Tibial nerve (tissue), 4 donors: ENCODE measurements around the gene NF2. TPM values are rescaled to one million over a fixed set of nuclear protein-coding genes. Genes with fewer than 3 reads are reported as not detected.

Experiments
- DNase-seq, 2 donors: peaks; one replicate each; pipeline ENCODE4 v3.0.0-alpha.2; 2019; ENCODE audit warnings: low spot score in 2 of 2
- H3K27ac ChIP-seq, 4 donors: fragments of 200-600 bp; sonication (generic) in 3 of 4; one replicate each; pipeline ENCODE4 v1.5.1; 2017 to 2019; ENCODE audit warnings: mild to moderate bottlenecking in 1 of 4
- H3K27me3 ChIP-seq, 2 donors: fragments of 200-600 bp; sonication (generic) in 1 of 2; one replicate each; pipeline versions ENCODE4 v1.5.1 to v1.6.0; 2017 to 2019
- H3K36me3 ChIP-seq, 3 donors: fragments of 200-600 bp; sonication (generic); one replicate each; pipeline ENCODE4 v1.5.1; 2018 to 2019
- H3K4me1 ChIP-seq, 4 donors: fragments of 200-600 bp; sonication (generic) in 3 of 4; one replicate each; pipeline ENCODE4 v1.5.1; 2017 to 2019
- H3K4me3 ChIP-seq, 4 donors: fragments of 200-600 bp; sonication (generic) in 3 of 4; one replicate each; pipeline ENCODE4 v1.5.1; 2017 to 2019; ENCODE audit warnings: mild to moderate bottlenecking in 1 of 4, moderate library complexity in 1 of 4
- H3K9me3 ChIP-seq, 4 donors: fragments of 200-600 bp; sonication (generic) in 3 of 4; one replicate each; pipeline ENCODE4 v1.5.1; 2017 to 2019
- CTCF ChIP-seq, 5 experiments: fragments of 200-600 bp in 3 of 5; fragments of 450-650 bp in 2 of 5; sonication (generic) in 3 of 5; IDR thresholded peaks; one replicate each; pipeline ENCODE4 v1.5.1; 2016 to 2019; ENCODE audit warnings: antibody characterized with exemption in 5 of 5, mild to moderate bottlenecking in 3 of 5, moderate library complexity in 2 of 5
- EP300 ChIP-seq, 2 donors: sonication (generic); formaldehyde crosslinking; IDR thresholded peaks; one replicate each; pipeline ENCODE4 v1.6.1; 2017; ENCODE audit warnings: antibody characterized with exemption in 2 of 2, mild to moderate bottlenecking in 1 of 2
- POLR2A ChIP-seq, 2 donors: fragments of 450-650 bp; IDR thresholded peaks; one replicate each; pipeline ENCODE4 v1.6.1; 2017; ENCODE audit warnings: antibody characterized with exemption in 2 of 2, mild to moderate bottlenecking in 2 of 2, moderate library complexity in 2 of 2
- WGBS, 2 donors: methylation state at CpG; one replicate each; pipeline ENCODE4 v1.1.5; 2018; 5-methylcytosine and 5-hydroxymethylcytosine counted together
- total RNA-seq, 4 donors: library from RNA; depleted of rRNA; stranded (reverse); fragments of >200 nt; gene quantifications; one replicate each; pipeline ENCODE4 v1.1.0, GENCODE V29; 2016

Gene NF2
- total RNA-seq, 4 donors from 2014 or later = 24.9 to 39.0 (median 28.8) TPM

DNA sequence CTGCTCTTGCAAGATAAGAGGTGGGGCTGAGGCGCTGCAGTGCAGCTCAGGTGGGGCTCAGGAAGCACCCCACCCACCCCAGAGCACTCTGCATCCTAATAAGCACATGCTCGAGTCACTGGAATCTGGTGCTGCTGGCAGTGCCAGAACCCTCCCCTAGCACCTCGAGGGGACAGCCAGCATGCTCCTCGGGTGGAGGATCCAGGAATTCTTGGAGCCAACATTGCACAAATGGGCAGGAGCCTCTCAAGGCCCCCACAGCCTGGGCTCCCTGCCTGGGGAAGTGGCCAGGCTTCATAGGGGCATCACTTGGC lies 88.9 kb downstream of the NF2 start:
- TF ChIP-seq POLR2A (IDR thresholded peaks at IDR 0.05) (no peak), EP300 (IDR thresholded peaks at IDR 0.05) (no peak), CTCF (IDR thresholded peaks at IDR 0.05) (no peak)
- no peaks in the 10 kb centered on the region for H3K27me3 ChIP-seq
- no peaks in the 10 kb centered on the region for H3K9me3 ChIP-seq
- DNase-seq = no peak
- peaks cover 0 to 29% (median 3%) of the 10 kb centered on the region in 4 donors for H3K4me1 ChIP-seq
- H3K4me3 ChIP-seq = no peak overlapping the region
- no peak overlapping the region for H3K27ac ChIP-seq
- H3K36me3 ChIP-seq = peaks cover 0 to 76% (median 0%) of the 10 kb centered on the region in 3 donors
- 83 to 100% methylated on average over 1 to 2 of the region's 4 CpGs for WGBS, 2 donors

DNA sequence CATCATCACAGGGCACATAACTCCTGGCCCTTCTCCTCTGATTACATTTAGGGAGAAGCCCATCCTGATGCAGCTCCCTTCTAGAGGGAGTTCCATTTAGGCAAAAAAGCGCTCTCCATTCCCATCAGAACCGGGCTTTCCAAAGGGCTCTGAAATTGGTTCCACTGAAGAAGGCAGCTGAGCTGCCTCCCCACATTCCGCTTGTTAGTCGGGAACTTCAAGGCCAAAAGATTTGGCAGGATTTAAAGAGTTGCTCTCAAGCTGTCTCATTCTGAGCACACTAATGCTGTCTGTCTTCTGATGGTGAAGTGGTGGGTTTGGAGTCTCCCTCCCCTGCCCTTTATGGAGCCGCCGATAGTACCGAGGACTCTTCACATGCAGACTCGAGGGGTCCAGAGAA lies 89.7 kb downstream of the NF2 start:
- Histone ChIP-seq H3K9me3 (no peaks in the 10 kb centered on the region), H3K4me3 (no peak overlapping the region), H3K27ac (no peak overlapping the region), H3K36me3 (peaks cover 0 to 75% (median 0%) of the 10 kb centered on the region in 3 donors), H3K4me1 (peaks cover 0 to 29% (median 3%) of the 10 kb centered on the region in 4 donors), H3K27me3 (no peaks in the 10 kb centered on the region)
- DNase-seq = no peak
- TF ChIP-seq EP300 (IDR thresholded peaks at IDR 0.05) = no peak
- no peak for TF ChIP-seq CTCF (IDR thresholded peaks at IDR 0.05)
- TF ChIP-seq POLR2A (IDR thresholded peaks at IDR 0.05) = no peak
- WGBS, 2 donors = 69 to 72% methylated on average over 8 of the region's 8 CpGs

DNA sequence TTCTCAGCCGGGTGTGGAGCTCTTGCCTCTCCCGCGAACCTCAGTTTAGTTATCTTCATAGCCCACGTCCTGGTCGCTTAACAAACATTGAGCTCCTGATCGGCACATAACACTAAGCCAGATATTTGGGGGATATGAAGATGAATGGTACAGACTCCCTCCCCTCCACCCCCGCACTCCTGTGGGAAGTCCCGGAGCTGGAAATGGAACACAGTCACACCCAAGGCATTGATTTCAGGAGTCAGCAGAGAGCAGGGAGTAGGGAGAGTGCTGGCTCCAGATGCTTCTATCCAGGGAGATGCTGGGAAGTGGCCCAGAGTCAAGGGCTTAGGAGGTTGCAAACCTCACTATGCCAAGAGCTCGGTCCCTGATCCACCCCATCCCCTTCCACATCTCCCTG lies 90.2 kb downstream of the NF2 start:
- Histone ChIP-seq H3K27ac (no peak overlapping the region), H3K4me1 (peaks cover 0 to 29% (median 3%) of the 10 kb centered on the region in 4 donors), H3K27me3 (no peaks in the 10 kb centered on the region), H3K36me3 (peaks cover 0 to 70% (median 0%) of the 10 kb centered on the region in 3 donors), H3K4me3 (no peak overlapping the region), H3K9me3 (no peaks in the 10 kb centered on the region)
- 70 to 71% methylated on average over 8 to 9 of the region's 9 CpGs for WGBS, 2 donors
- no peak for TF ChIP-seq EP300 (IDR thresholded peaks at IDR 0.05)
- no peak for TF ChIP-seq CTCF (IDR thresholded peaks at IDR 0.05)
- no peak for TF ChIP-seq POLR2A (IDR thresholded peaks at IDR 0.05)
- no peak for DNase-seq

- no peak overlapping the region for H3K27ac ChIP-seq
- H3K4me1 ChIP-seq = peaks cover 0 to 21% (median under 1%) of the 10 kb centered on the region in 4 donors
- H3K4me3 ChIP-seq = no peak overlapping the region
- TF ChIP-seq POLR2A (IDR thresholded peaks at IDR 0.05) = no peak
- no peak for TF ChIP-seq CTCF (IDR thresholded peaks at IDR 0.05)
- no peak for TF ChIP-seq EP300 (IDR thresholded peaks at IDR 0.05)
- 90 to 95% methylated on average over 28 to 31 of the region's 33 CpGs for WGBS, 2 donors
- H3K9me3 ChIP-seq = no peaks in the 10 kb centered on the region
- no peak for DNase-seq
- peaks cover 0 to 2% of the 10 kb centered on the region in 2 donors for H3K27me3 ChIP-seq
- H3K36me3 ChIP-seq = peaks cover 0 to 70% (median 0%) of the 10 kb centered on the region in 3 donors
Measured at GRCh38 chr22:29695129-29695926, 91.9 kb downstream of the NF2 start.

GRCh38 chr22:29697853-29698598 lies 94.6 kb downstream of the NF2 start:
- H3K9me3 ChIP-seq = no peaks in the 10 kb centered on the region
- peaks cover 0 to 38% (median 13%) of the 10 kb centered on the region in 4 donors for H3K4me1 ChIP-seq
- no peak overlapping the region for H3K4me3 ChIP-seq
- peaks cover 0 to 47% (median 0%) of the 10 kb centered on the region in 3 donors for H3K36me3 ChIP-seq
- H3K27ac ChIP-seq = no peak overlapping the region
- WGBS, 2 donors = 67 to 78% methylated on average over 13 to 15 of the region's 16 CpGs
- peaks cover 0 to 22% of the 10 kb centered on the region in 2 donors for H3K27me3 ChIP-seq
- TF ChIP-seq EP300 (IDR thresholded peaks at IDR 0.05) = no peak
- TF ChIP-seq POLR2A (IDR thresholded peaks at IDR 0.05) = no peak
- TF ChIP-seq CTCF (IDR thresholded peaks at IDR 0.05) = no peak
- no peak for DNase-seq
